ENCODE results near the gene PADI4.

The PADI4 gene

GRCh38 chr1:17289721-17290120 is 18.3 kb upstream of the PADI4 start:
- no peaks in the 10 kb centered on the region for H3K27me3 ChIP-seq (ENCODE audit: insufficient read depth, low read length)
- no peak overlapping the region for H3K27ac ChIP-seq (ENCODE audit: low read length)
- H3K4me1 ChIP-seq (ENCODE audit: insufficient read depth, low read length): no peaks in the 10 kb centered on the region
- H3K4me3 ChIP-seq (ENCODE audit: low read length): no peak overlapping the region
- H3K9ac ChIP-seq (ENCODE audit: low read depth, low read length): no peak overlapping the region
- H3K36me3 ChIP-seq (ENCODE audit: insufficient read depth, low read depth, low read length): no peaks in the 10 kb centered on the region
- no peaks in the 10 kb centered on the region for H3K9me3 ChIP-seq (ENCODE audit: insufficient read depth, low read depth, low read length)

GRCh38 chr1:17290553-17290952 is 17.4 kb upstream of the PADI4 start:
- Histone ChIP-seq H3K27ac (ENCODE audit: low read length) (no peak overlapping the region), H3K4me1 (ENCODE audit: insufficient read depth, low read length) (no peaks in the 10 kb centered on the region), H3K27me3 (ENCODE audit: insufficient read depth, low read length) (no peaks in the 10 kb centered on the region), H3K4me3 (ENCODE audit: low read length) (no peak overlapping the region), H3K9me3 (ENCODE audit: insufficient read depth, low read depth, low read length) (no peaks in the 10 kb centered on the region), H3K36me3 (ENCODE audit: insufficient read depth, low read depth, low read length) (no peaks in the 10 kb centered on the region), H3K9ac (ENCODE audit: low read depth, low read length) (no peak overlapping the region)

GRCh38 chr1:17292299-17293160 is 15.5 kb upstream of the PADI4 start:
- Histone ChIP-seq H3K27me3 (ENCODE audit: insufficient read depth, low read length) (no peaks in the 10 kb centered on the region), H3K4me1 (ENCODE audit: insufficient read depth, low read length) (no peaks in the 10 kb centered on the region), H3K9me3 (ENCODE audit: insufficient read depth, low read depth, low read length) (no peaks in the 10 kb centered on the region), H3K27ac (ENCODE audit: low read length) (no peak overlapping the region), H3K36me3 (ENCODE audit: insufficient read depth, low read depth, low read length) (no peaks in the 10 kb centered on the region), H3K9ac (ENCODE audit: low read depth, low read length) (no peak overlapping the region), H3K4me3 (ENCODE audit: low read length) (no peak overlapping the region)

- H3K4me3 ChIP-seq (ENCODE audit: low read length): no peak overlapping the region
- H3K36me3 ChIP-seq (ENCODE audit: insufficient read depth, low read depth, low read length): no peaks in the 10 kb centered on the region
- no peaks in the 10 kb centered on the region for H3K27me3 ChIP-seq (ENCODE audit: insufficient read depth, low read length)
- H3K9me3 ChIP-seq (ENCODE audit: insufficient read depth, low read depth, low read length): no peaks in the 10 kb centered on the region
- no peak overlapping the region for H3K9ac ChIP-seq (ENCODE audit: low read depth, low read length)
- no peaks in the 10 kb centered on the region for H3K4me1 ChIP-seq (ENCODE audit: insufficient read depth, low read length)
- H3K27ac ChIP-seq (ENCODE audit: low read length): no peak overlapping the region
Observed at GRCh38 chr1:17293681-17294425, 14.1 kb upstream of the PADI4 start.

- Histone ChIP-seq H3K27me3 (ENCODE audit: insufficient read depth, low read length) (no peaks in the 10 kb centered on the region), H3K4me3 (ENCODE audit: low read length) (no peak overlapping the region), H3K36me3 (ENCODE audit: insufficient read depth, low read depth, low read length) (no peaks in the 10 kb centered on the region)
Observed at GRCh38 chr1:17295292-17295691, 12.7 kb upstream of the PADI4 start.

GRCh38 chr1:17296086-17296485 is 11.9 kb upstream of the PADI4 start:
- no peaks in the 10 kb centered on the region for H3K4me1 ChIP-seq (ENCODE audit: insufficient read depth, low read length)
- no peaks in the 10 kb centered on the region for H3K27me3 ChIP-seq (ENCODE audit: insufficient read depth, low read length)
- no peaks in the 10 kb centered on the region for H3K36me3 ChIP-seq (ENCODE audit: insufficient read depth, low read depth, low read length)
- no peak overlapping the region for H3K4me3 ChIP-seq (ENCODE audit: low read length)
- 0 out of 2 replicates have a peak, but pooled peaks cover 3% of the 10 kb centered on the region for H3K9me3 ChIP-seq (ENCODE audit: insufficient read depth, low read depth, low read length)
- H3K9ac ChIP-seq (ENCODE audit: low read depth, low read length): no peak overlapping the region
- H3K27ac ChIP-seq (ENCODE audit: low read length): no peak overlapping the region

More at GRCh38 chr1:17295292-17295691, 12.7 kb upstream of the PADI4 start:
- no peaks in the 10 kb centered on the region for H3K4me1 ChIP-seq (ENCODE audit: insufficient read depth, low read length)
- H3K9me3 ChIP-seq (ENCODE audit: insufficient read depth, low read depth, low read length): no peaks in the 10 kb centered on the region
- H3K9ac ChIP-seq (ENCODE audit: low read depth, low read length): no peak overlapping the region
- no peak overlapping the region for H3K27ac ChIP-seq (ENCODE audit: low read length)

GRCh38 chr1:17297991-17298390 is 10.0 kb upstream of the PADI4 start:
- H3K36me3 ChIP-seq (ENCODE audit: insufficient read depth, low read depth, low read length): no peaks in the 10 kb centered on the region
- H3K9me3 ChIP-seq (ENCODE audit: insufficient read depth, low read depth, low read length): peaks cover 19% of the 10 kb centered on the region
- H3K27ac ChIP-seq (ENCODE audit: low read length): no peak overlapping the region
- no peaks in the 10 kb centered on the region for H3K4me1 ChIP-seq (ENCODE audit: insufficient read depth, low read length)
- no peak overlapping the region for H3K9ac ChIP-seq (ENCODE audit: low read depth, low read length)
- H3K27me3 ChIP-seq (ENCODE audit: insufficient read depth, low read length): no peaks in the 10 kb centered on the region
- H3K4me3 ChIP-seq (ENCODE audit: low read length): no peak overlapping the region

- Histone ChIP-seq H3K27ac (ENCODE audit: low read length) (no peak overlapping the region), H3K27me3 (ENCODE audit: insufficient read depth, low read length) (no peaks in the 10 kb centered on the region), H3K4me1 (ENCODE audit: insufficient read depth, low read length) (no peaks in the 10 kb centered on the region; the same call in 1 of the 2 replicates), H3K9ac (ENCODE audit: low read depth, low read length) (no peak overlapping the region), H3K9me3 (ENCODE audit: insufficient read depth, low read depth, low read length) (peaks cover 19% of the 10 kb centered on the region), H3K4me3 (ENCODE audit: low read length) (no peak overlapping the region), H3K36me3 (ENCODE audit: insufficient read depth, low read depth, low read length) (no peaks in the 10 kb centered on the region)
Observed at GRCh38 chr1:17301767-17302166, 6.2 kb upstream of the PADI4 start.

GRCh38 chr1:17304151-17304825 is 3.7 kb upstream of the PADI4 start:
- Histone ChIP-seq H3K36me3 (ENCODE audit: insufficient read depth, low read depth, low read length) (no peaks in the 10 kb centered on the region), H3K27ac (ENCODE audit: low read length) (no peak overlapping the region), H3K4me3 (ENCODE audit: low read length) (no peak overlapping the region), H3K9ac (ENCODE audit: low read depth, low read length) (no peak overlapping the region), H3K27me3 (ENCODE audit: insufficient read depth, low read length) (no peaks in the 10 kb centered on the region), H3K9me3 (ENCODE audit: insufficient read depth, low read depth, low read length) (peaks cover 19% of the 10 kb centered on the region), H3K4me1 (ENCODE audit: insufficient read depth, low read length) (peaks cover under 1% of the 10 kb centered on the region)

- peaks cover 5% of the 10 kb centered on the region for H3K4me1 ChIP-seq (ENCODE audit: insufficient read depth, low read length)
- H3K4me3 ChIP-seq (ENCODE audit: low read length): no peak overlapping the region
- H3K27me3 ChIP-seq (ENCODE audit: insufficient read depth, low read length): no peaks in the 10 kb centered on the region
- H3K9ac ChIP-seq (ENCODE audit: low read depth, low read length): no peak overlapping the region
- no peaks in the 10 kb centered on the region for H3K36me3 ChIP-seq (ENCODE audit: insufficient read depth, low read depth, low read length)
- peaks cover 19% of the 10 kb centered on the region for H3K9me3 ChIP-seq (ENCODE audit: insufficient read depth, low read depth, low read length)
- H3K27ac ChIP-seq (ENCODE audit: low read length): no peak overlapping the region
Observed at GRCh38 chr1:17304826-17305175, 3.2 kb upstream of the PADI4 start.

- no peak overlapping the region for H3K27ac ChIP-seq (ENCODE audit: low read length)
- peaks cover 5% of the 10 kb centered on the region for H3K4me1 ChIP-seq (ENCODE audit: insufficient read depth, low read length)
- H3K9ac ChIP-seq (ENCODE audit: low read depth, low read length): no peak overlapping the region
- no peak overlapping the region for H3K4me3 ChIP-seq (ENCODE audit: low read length)
- no peaks in the 10 kb centered on the region for H3K27me3 ChIP-seq (ENCODE audit: insufficient read depth, low read length)
- no peaks in the 10 kb centered on the region for H3K36me3 ChIP-seq (ENCODE audit: insufficient read depth, low read depth, low read length)
- peaks cover 19% of the 10 kb centered on the region for H3K9me3 ChIP-seq (ENCODE audit: insufficient read depth, low read depth, low read length)
Observed at GRCh38 chr1:17305576-17306095, 2.4 kb upstream of the PADI4 start.

Measured in iPS-20b (cell line).